GM19025 (cell line): ENCODE data around the gene ADGRB3.

Source experiments
- ATAC-seq: cut with Tn5 transposase; IDR thresholded peaks from one replicate; pipeline ENCODE4 v1.9.1; 2021; ENCODE audit warnings: mild to moderate bottlenecking, low read depth, moderate library complexity; ENCODE audit not compliant: unreplicated experiment

The ADGRB3 gene

GRCh38 chr6:68695838-68696237, 60.8 kb downstream of the ADGRB3 start:
- ATAC-seq = no peak

- ATAC-seq = no peak
Observed at GRCh38 chr6:68697394-68697793, 62.3 kb downstream of the ADGRB3 start.

GRCh38 chr6:68701159-68701558, 66.1 kb downstream of the ADGRB3 start:
- no peak for ATAC-seq

GRCh38 chr6:68704485-68704884, 69.4 kb downstream of the ADGRB3 start:
- ATAC-seq = no peak

GRCh38 chr6:68709091-68709490, 74.0 kb downstream of the ADGRB3 start:
- no peak for ATAC-seq

GRCh38 chr6:68709882-68710281, 74.8 kb downstream of the ADGRB3 start:
- no peak for ATAC-seq

GRCh38 chr6:68710496-68710895, 75.4 kb downstream of the ADGRB3 start:
- ATAC-seq = no peak

GRCh38 chr6:68710916-68711315, 75.8 kb downstream of the ADGRB3 start:
- ATAC-seq = no peak

GRCh38 chr6:68711386-68712000, 76.4 kb downstream of the ADGRB3 start:
- ATAC-seq = no peak

- no peak for ATAC-seq
Observed at GRCh38 chr6:68716620-68717019, 81.5 kb downstream of the ADGRB3 start.

GRCh38 chr6:68718385-68719073, 83.4 kb downstream of the ADGRB3 start:
- no peak for ATAC-seq

- ATAC-seq = no peak
Observed at GRCh38 chr6:68719761-68720160, 84.7 kb downstream of the ADGRB3 start.

- no peak for ATAC-seq
Observed at GRCh38 chr6:68722891-68723527, 87.9 kb downstream of the ADGRB3 start.

GRCh38 chr6:68724060-68724459, 89.0 kb downstream of the ADGRB3 start:
- no peak for ATAC-seq

- no peak for ATAC-seq
Observed at GRCh38 chr6:68726337-68726736, 91.3 kb downstream of the ADGRB3 start.

GRCh38 chr6:68726992-68727391, 91.9 kb downstream of the ADGRB3 start:
- ATAC-seq = no peak

- ATAC-seq = no peak
Observed at GRCh38 chr6:68727699-68728098, 92.6 kb downstream of the ADGRB3 start.

GRCh38 chr6:68728159-68728979, 93.3 kb downstream of the ADGRB3 start:
- no peak for ATAC-seq

GRCh38 chr6:68729377-68729903, 94.4 kb downstream of the ADGRB3 start:
- no peak for ATAC-seq

- no peak for ATAC-seq
Observed at GRCh38 chr6:68730291-68731054, 95.4 kb downstream of the ADGRB3 start.
